HUDEP-2 (cell line): ENCODE results near the gene KCNMA1.
A peak's percentile ranks its signal among the peaks of the same experiment; 100 is the strongest.

Experiments
- DNase-seq, 76 experiments: peaks; one replicate each; lab custom pipeline; 2025; ENCODE audit not compliant: unreplicated experiment in 76 of 76; lab: John Stamatoyannopoulos, UW

Gene KCNMA1

GRCh38 chr10:77024461-77024860, 613.1 kb downstream of the KCNMA1 start:
- DNase-seq, result no peak

- no peak for DNase-seq
These were observed 614.2 kb downstream of the KCNMA1 start for GRCh38 chr10:77023396-77023795.

GRCh38 chr10:77022671-77023070, 614.9 kb downstream of the KCNMA1 start:
- no peak for DNase-seq

- DNase-seq, result no peak
These were observed 615.6 kb downstream of the KCNMA1 start for GRCh38 chr10:77021966-77022490.

GRCh38 chr10:77020426-77021040, 617.1 kb downstream of the KCNMA1 start:
- DNase-seq, result no peak

- no peak for DNase-seq
These were observed 620.8 kb downstream of the KCNMA1 start for GRCh38 chr10:77016855-77017254.

GRCh38 chr10:77016278-77016815, 621.3 kb downstream of the KCNMA1 start:
- no peak for DNase-seq

- no peak for DNase-seq
These were observed 622.2 kb downstream of the KCNMA1 start for GRCh38 chr10:77015360-77015759.

- DNase-seq, result no peak
These were observed 624.7 kb downstream of the KCNMA1 start for GRCh38 chr10:77012812-77013500.

GRCh38 chr10:77011874-77012811, 625.5 kb downstream of the KCNMA1 start:
- no peak for DNase-seq

GRCh38 chr10:77010430-77010829, 627.2 kb downstream of the KCNMA1 start:
- no peak for DNase-seq

GRCh38 chr10:77007834-77008233, 629.8 kb downstream of the KCNMA1 start:
- DNase-seq, result no peak

GRCh38 chr10:77006836-77007511, 630.6 kb downstream of the KCNMA1 start:
- DNase-seq, result no peak

GRCh38 chr10:77005871-77006270, 631.7 kb downstream of the KCNMA1 start:
- no peak for DNase-seq

GRCh38 chr10:77004917-77005564, 632.6 kb downstream of the KCNMA1 start:
- DNase-seq, result peak in 11 of 76 experiments; percentile 1 to 17 (median 7)

GRCh38 chr10:77002872-77003271, 634.7 kb downstream of the KCNMA1 start:
- no peak for DNase-seq

GRCh38 chr10:77001206-77001605, 636.4 kb downstream of the KCNMA1 start:
- DNase-seq, result no peak

GRCh38 chr10:76998451-76998850, 639.2 kb downstream of the KCNMA1 start:
- DNase-seq, result no peak

GRCh38 chr10:76997631-76998030, 640.0 kb downstream of the KCNMA1 start:
- no peak for DNase-seq

- DNase-seq, result no peak
These were observed 642.6 kb downstream of the KCNMA1 start for GRCh38 chr10:76995023-76995422.
